IMR-90 (cell line): ENCODE data around the gene DNAJB4.

Experiments
- BHLHE40 ChIP-seq: fragments of 150-350 bp; IDR thresholded peaks from 2 replicates; pipeline ENCODE4 v1.6.1; 2016; ENCODE audit warnings: mild to moderate bottlenecking, low read depth, low read length
- CTCF ChIP-seq: conservative IDR thresholded peaks from 2 replicates; pipeline ENCODE4 v1.5.1; 2012; ENCODE audit warnings: mild to moderate bottlenecking, low read depth, low read length, improper control_type of control experiment
- POLR2A ChIP-seq: IDR thresholded peaks from 2 replicates; pipeline ENCODE4 v1.6.1; 2012; ENCODE audit warnings: mild to moderate bottlenecking, low read depth, low read length
- RAD21 ChIP-seq: IDR thresholded peaks from 2 replicates; pipeline ENCODE4 v1.6.1; 2012; ENCODE audit warnings: low read length, improper control_type of control experiment
- RCOR1 ChIP-seq: IDR thresholded peaks from 2 replicates; pipeline ENCODE4 v1.6.1; 2012; ENCODE audit warnings: mild to moderate bottlenecking, low read length, improper control_type of control experiment; ENCODE audit not compliant: insufficient replicate concordance
- USF2 ChIP-seq: fragments of 150-350 bp; IDR thresholded peaks from 2 replicates; pipeline ENCODE4 v1.6.1; 2017; ENCODE audit warnings: mild to moderate bottlenecking, antibody characterized with exemption, low read length, low read depth

GRCh38 chr1:78047631-78048030 is 42.9 kb downstream of the DNAJB4 start:
- TF ChIP-seq CTCF = no peak
- no peak for TF ChIP-seq RCOR1
- no peak for TF ChIP-seq BHLHE40
- no peak for TF ChIP-seq POLR2A
- no peak for TF ChIP-seq USF2
- TF ChIP-seq RAD21 = no peak
